ENCODE measurements around the gene MAD1L1.

- TF ChIP-seq CTCF (IDR thresholded peaks at IDR 0.05) (no peak), POLR2A (IDR thresholded peaks at IDR 0.05) (no peak), EP300 (IDR thresholded peaks at IDR 0.05) (no peak), POLR2AphosphoS5 (IDR thresholded peaks at IDR 0.05) (no peak)
These were observed 223.2 kb downstream of the MAD1L1 start for GRCh38 chr7:2009541-2010001.
